Mesendoderm (in vitro differentiated cells): ENCODE data around the gene COMMD1.
A peak's percentile ranks its signal among the peaks of the same experiment; 100 is the strongest.

Source experiments
- DNase-seq: peaks from one replicate; pipeline ENCODE4 v3.0.0; 2013
- H2AK5ac ChIP-seq: 2 replicates; pipeline ENCODE4 v1.6.1; 2013; ENCODE audit warnings: low read length, inconsistent platforms
- H2BK120ac ChIP-seq: 2 replicates; pipeline ENCODE4 v1.6.1; 2013; ENCODE audit warnings: low read depth, mild to moderate bottlenecking, low read length, moderate library complexity, mixed read lengths
- H2BK15ac ChIP-seq: replicated peaks from 2 replicates; pipeline ENCODE4 v1.6.1; 2013; ENCODE audit warnings: low read depth, mild to moderate bottlenecking, moderate library complexity
- H2BK5ac ChIP-seq: 2 replicates; pipeline ENCODE4 v1.6.1; 2013; ENCODE audit warnings: low read length, inconsistent platforms
- H3K18ac ChIP-seq: 2 replicates; pipeline ENCODE4 v1.6.1; 2013; ENCODE audit warnings: mild to moderate bottlenecking, low read length, mixed read lengths
- H3K23ac ChIP-seq: one replicate; pipeline ENCODE4 v1.6.1; 2013; ENCODE audit warnings: low read length
- H3K27ac ChIP-seq: 2 replicates; pipeline ENCODE4 v1.5.1; 2013; ENCODE audit warnings: low read depth, mild to moderate bottlenecking, inconsistent platforms, low read length, moderate library complexity
- H3K27me3 ChIP-seq: 2 replicates; pipeline ENCODE4 v1.6.1; 2013; ENCODE audit warnings: low read length, control low read depth, mild to moderate bottlenecking, inconsistent platforms; ENCODE audit not compliant: insufficient read depth, poor library complexity
- H3K36me3 ChIP-seq: 2 replicates; pipeline ENCODE4 v1.6.1; 2013; ENCODE audit warnings: low read length, inconsistent platforms; ENCODE audit not compliant: control insufficient read depth, insufficient read depth
- H3K4ac ChIP-seq: one replicate; pipeline ENCODE4 v1.6.1; 2013; ENCODE audit warnings: low read depth, mild to moderate bottlenecking, low read length, moderate library complexity
- H3K4me1 ChIP-seq: 2 replicates; pipeline ENCODE4 v1.6.1; 2013; ENCODE audit warnings: low read depth, low read length, inconsistent platforms; ENCODE audit not compliant: control insufficient read depth
- H3K4me2 ChIP-seq: 2 replicates; pipeline ENCODE4 v1.6.1; 2013; ENCODE audit warnings: low read length
- H3K4me3 ChIP-seq: 2 replicates; pipeline ENCODE4 v1.5.1; 2013; ENCODE audit warnings: mild to moderate bottlenecking, low read length
- H3K56ac ChIP-seq: one replicate; pipeline ENCODE4 v1.6.1; 2013; ENCODE audit warnings: low read length
- H3K79me1 ChIP-seq: 2 replicates; pipeline ENCODE4 v1.6.1; 2013; ENCODE audit warnings: low read length, inconsistent platforms
- H3K79me2 ChIP-seq: 2 replicates; pipeline ENCODE4 v1.6.1; 2013; ENCODE audit warnings: mild to moderate bottlenecking, low read length; ENCODE audit not compliant: control insufficient read depth, insufficient read depth
- H3K9ac ChIP-seq: 2 replicates; pipeline ENCODE4 v1.6.1; 2013; ENCODE audit warnings: low read length, inconsistent platforms
- H4K5ac ChIP-seq: one replicate; pipeline ENCODE4 v1.6.1; 2013; ENCODE audit warnings: low read length
- H4K8ac ChIP-seq: one replicate; pipeline ENCODE4 v1.6.1; 2013; ENCODE audit warnings: low read depth, mild to moderate bottlenecking, control low read depth, low read length, moderate library complexity
- WGBS: extraction: QIAGEN DNeasy Blood & Tissue Kit; methylation state at CpG from one replicate; pipeline ENCODE4 v1.1.7; 2013; ENCODE audit warnings: low lambda C conversion rate, missing lambda C conversion rate; ENCODE audit not compliant: insufficient coverage; ENCODE audit errors: extremely low coverage; 5-methylcytosine and 5-hydroxymethylcytosine counted together

COMMD1 gene

GRCh38 chr2:62163106-62163831 is 257.8 kb downstream of the COMMD1 start:
- Histone ChIP-seq H2AK5ac (no peak overlapping the region), H3K36me3 (no peaks in the 10 kb centered on the region), H3K4me1 (peaks cover 5% of the 10 kb centered on the region), H3K18ac (peak overlapping the region; percentile 68), H3K27ac (no peak overlapping the region), H3K79me1 (no peaks in the 10 kb centered on the region), H2BK120ac (peak overlapping the region; percentile 61), H3K27me3 (no peaks in the 10 kb centered on the region), H4K5ac (no peak overlapping the region), H3K4ac (no peak overlapping the region), H4K8ac (no peak overlapping the region), H3K9ac (no peak overlapping the region), H2BK15ac (no peak overlapping the region), H2BK5ac (no peak overlapping the region), H3K56ac (no peak overlapping the region), H3K79me2 (no peaks in the 10 kb centered on the region), H3K23ac (no peak overlapping the region), H3K4me3 (no peak overlapping the region), H3K4me2 (no peak overlapping the region)
- DNase-seq = peak; percentile 61
- WGBS = no CpG with 5 or more reads among the region's 3 CpGs

DNA sequence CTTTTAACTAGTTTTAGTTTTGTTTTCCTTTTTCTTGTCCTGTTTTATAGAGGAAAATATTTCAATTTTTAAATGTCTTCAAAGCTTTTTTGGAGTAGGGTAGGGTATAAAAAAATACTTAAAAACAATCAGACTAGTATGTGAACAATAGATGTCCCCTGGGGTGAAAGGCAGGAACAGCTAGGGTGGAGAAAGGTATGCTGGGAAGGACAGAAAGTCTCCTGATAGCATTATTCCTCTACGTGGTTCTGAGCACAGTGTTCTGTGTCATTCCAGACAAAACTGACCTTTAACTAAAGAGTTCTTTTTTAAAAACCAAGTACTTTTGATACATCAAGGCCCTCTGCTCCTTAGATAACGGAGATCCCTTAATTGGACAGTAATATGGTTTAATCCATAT is 258.4 kb downstream of the COMMD1 start:
- H3K23ac ChIP-seq = no peak overlapping the region
- no peak overlapping the region for H3K18ac ChIP-seq
- no peaks in the 10 kb centered on the region for H3K36me3 ChIP-seq
- H4K5ac ChIP-seq = no peak overlapping the region
- no peak overlapping the region for H2BK5ac ChIP-seq
- no CpG with 5 or more reads among the region's 2 CpGs for WGBS
- no peak overlapping the region for H4K8ac ChIP-seq
- no peak overlapping the region for H3K4me2 ChIP-seq
- H2BK15ac ChIP-seq = no peak overlapping the region
- no peak overlapping the region for H3K56ac ChIP-seq
- H3K9ac ChIP-seq = no peak overlapping the region
- no peaks in the 10 kb centered on the region for H3K79me1 ChIP-seq
- H2AK5ac ChIP-seq = no peak overlapping the region
- no peak overlapping the region for H3K4me3 ChIP-seq
- no peak overlapping the region for H2BK120ac ChIP-seq
- H3K4ac ChIP-seq = no peak overlapping the region
- H3K79me2 ChIP-seq = no peaks in the 10 kb centered on the region
- H3K4me1 ChIP-seq = peaks cover 5% of the 10 kb centered on the region
- no peak overlapping the region for H3K27ac ChIP-seq
- no peak for DNase-seq
- H3K27me3 ChIP-seq = no peaks in the 10 kb centered on the region

- WGBS = no CpG with 5 or more reads among the region's 4 CpGs
- no peak overlapping the region for H2BK120ac ChIP-seq
Measured at GRCh38 chr2:62175728-62176127, 270.3 kb downstream of the COMMD1 start.

DNA sequence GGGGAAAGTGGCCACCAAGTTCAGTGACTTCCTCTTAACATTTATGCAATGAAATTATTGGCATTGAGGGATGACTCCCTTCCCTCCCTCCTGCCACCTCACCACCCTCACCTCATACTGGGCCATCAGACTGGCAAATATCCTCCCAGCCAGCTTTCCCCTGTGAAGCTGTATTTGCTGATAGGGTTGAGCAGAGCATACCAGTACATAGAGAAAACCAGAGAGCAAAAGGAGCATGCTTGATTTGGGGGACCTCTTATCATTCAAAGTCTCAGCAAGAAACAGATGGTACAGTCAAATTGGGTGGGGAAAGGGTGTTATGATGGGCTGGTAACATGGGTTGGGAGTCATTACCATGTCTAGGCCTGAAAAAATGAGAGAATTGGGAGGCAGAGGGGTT is 271.3 kb downstream of the COMMD1 start:
- Histone ChIP-seq H3K4me2 (no peak overlapping the region), H3K4ac (no peak overlapping the region), H3K9ac (no peak overlapping the region), H3K79me2 (no peaks in the 10 kb centered on the region), H4K8ac (no peak overlapping the region), H3K56ac (peak overlapping the region; percentile 51), H2BK15ac (no peak overlapping the region), H3K4me3 (no peak overlapping the region), H3K23ac (no peak overlapping the region), H2BK5ac (no peak overlapping the region), H3K18ac (no peak overlapping the region), H3K27ac (no peak overlapping the region), H3K36me3 (no peaks in the 10 kb centered on the region), H3K4me1 (peaks cover 2% of the 10 kb centered on the region), H4K5ac (no peak overlapping the region), H3K27me3 (no peaks in the 10 kb centered on the region), H2BK120ac (no peak overlapping the region), H2AK5ac (peak overlapping the region; percentile 46), H3K79me1 (no peaks in the 10 kb centered on the region)
- no peak for DNase-seq

More at GRCh38 chr2:62175728-62176127, 270.3 kb downstream of the COMMD1 start:
- Histone ChIP-seq H2BK5ac (no peak overlapping the region), H3K4ac (no peak overlapping the region), H2AK5ac (no peak overlapping the region), H3K4me1 (no peaks in the 10 kb centered on the region), H3K18ac (no peak overlapping the region), H2BK15ac (no peak overlapping the region), H4K8ac (no peak overlapping the region), H3K79me2 (no peaks in the 10 kb centered on the region), H3K56ac (no peak overlapping the region), H3K9ac (no peak overlapping the region), H3K27ac (no peak overlapping the region), H3K27me3 (no peaks in the 10 kb centered on the region), H3K36me3 (no peaks in the 10 kb centered on the region), H4K5ac (no peak overlapping the region), H3K79me1 (no peaks in the 10 kb centered on the region), H3K4me3 (no peak overlapping the region), H3K4me2 (no peak overlapping the region), H3K23ac (no peak overlapping the region)
- DNase-seq = peak; percentile 40

- Histone ChIP-seq H3K79me1 (no peaks in the 10 kb centered on the region), H3K27ac (no peak overlapping the region)
- WGBS = no CpG with 5 or more reads among the region's 4 CpGs
Measured at GRCh38 chr2:62177392-62178049, 272.0 kb downstream of the COMMD1 start.

More at GRCh38 chr2:62177392-62178049, 272.0 kb downstream of the COMMD1 start:
- no peak overlapping the region for H2BK120ac ChIP-seq
- peaks cover 4% of the 10 kb centered on the region for H3K4me1 ChIP-seq
- no peak overlapping the region for H4K8ac ChIP-seq
- no peak overlapping the region for H3K9ac ChIP-seq
- H3K79me2 ChIP-seq = no peaks in the 10 kb centered on the region
- H4K5ac ChIP-seq = no peak overlapping the region
- H2BK15ac ChIP-seq = no peak overlapping the region
- no peak overlapping the region for H3K4me3 ChIP-seq
- no peak overlapping the region for H3K18ac ChIP-seq
- no peak overlapping the region for H2AK5ac ChIP-seq
- no peaks in the 10 kb centered on the region for H3K36me3 ChIP-seq
- no peak overlapping the region for H3K4ac ChIP-seq
- no peak overlapping the region for H3K4me2 ChIP-seq
- DNase-seq = no peak
- no peak overlapping the region for H3K23ac ChIP-seq
- H3K27me3 ChIP-seq = no peaks in the 10 kb centered on the region
- H3K56ac ChIP-seq = no peak overlapping the region
- H2BK5ac ChIP-seq = no peak overlapping the region
